Erythroblast (primary cell): ENCODE measurements around the gene NTRK1.

Source experiments
- DNase-seq, 2 experiments: peaks; one replicate each; lab custom pipeline; 2025; lab: John Stamatoyannopoulos, UW
- GATA1 ChIP-seq: IDR thresholded peaks from 2 replicates; pipeline ENCODE4 v1.6.1; 2011; ENCODE audit warnings: low read depth, mild to moderate bottlenecking, control low read depth, low read length, moderate library complexity
- POLR2A ChIP-seq: IDR thresholded peaks from 2 replicates; pipeline ENCODE4 v1.6.1; 2011; ENCODE audit warnings: mild to moderate bottlenecking, low read length

Gene NTRK1

DNA sequence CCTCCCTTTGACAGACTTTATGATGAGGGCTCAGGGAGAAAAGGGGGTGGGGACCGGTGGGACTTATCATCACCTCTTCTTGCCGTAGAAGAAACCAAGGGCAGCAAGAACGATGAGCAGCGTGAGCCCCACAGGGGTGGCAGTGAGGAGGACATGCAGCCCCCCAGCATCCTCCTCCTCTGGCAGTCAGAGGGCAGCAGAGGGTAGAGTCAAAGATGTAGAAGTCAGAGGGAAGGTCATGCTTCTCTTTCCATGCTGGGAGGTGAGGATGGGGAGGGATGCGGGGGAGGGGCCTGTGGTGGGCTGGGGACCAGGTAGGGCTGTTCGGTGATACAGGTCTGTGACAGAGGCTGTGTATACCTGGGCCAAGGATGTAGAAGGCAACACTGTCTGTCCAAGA lies 16.6 kb upstream of the NTRK1 start:
- no peak for DNase-seq
- no peak for TF ChIP-seq GATA1
- TF ChIP-seq POLR2A = no peak

DNA sequence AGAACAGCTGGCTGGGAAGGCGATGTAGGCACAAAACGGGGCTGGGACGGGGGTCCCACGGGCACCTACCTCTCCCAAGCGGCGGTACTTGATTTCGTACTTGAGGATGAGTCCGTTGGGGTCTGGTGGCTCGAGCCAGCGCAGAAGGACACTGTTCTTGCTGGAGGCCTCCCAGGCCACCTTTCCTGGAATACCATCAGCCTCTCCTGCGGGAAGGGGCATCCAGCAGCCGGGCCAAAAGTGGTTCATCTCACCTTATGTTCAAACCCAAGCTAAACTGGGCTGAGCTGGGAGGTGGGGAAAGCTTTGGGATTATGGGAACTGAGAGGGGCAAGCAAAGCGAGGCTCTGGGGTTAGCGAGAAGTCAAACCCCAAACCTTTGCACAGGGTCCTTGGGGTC lies 16.0 kb upstream of the NTRK1 start:
- no peak for TF ChIP-seq POLR2A
- no peak for TF ChIP-seq GATA1
- DNase-seq = no peak

DNA sequence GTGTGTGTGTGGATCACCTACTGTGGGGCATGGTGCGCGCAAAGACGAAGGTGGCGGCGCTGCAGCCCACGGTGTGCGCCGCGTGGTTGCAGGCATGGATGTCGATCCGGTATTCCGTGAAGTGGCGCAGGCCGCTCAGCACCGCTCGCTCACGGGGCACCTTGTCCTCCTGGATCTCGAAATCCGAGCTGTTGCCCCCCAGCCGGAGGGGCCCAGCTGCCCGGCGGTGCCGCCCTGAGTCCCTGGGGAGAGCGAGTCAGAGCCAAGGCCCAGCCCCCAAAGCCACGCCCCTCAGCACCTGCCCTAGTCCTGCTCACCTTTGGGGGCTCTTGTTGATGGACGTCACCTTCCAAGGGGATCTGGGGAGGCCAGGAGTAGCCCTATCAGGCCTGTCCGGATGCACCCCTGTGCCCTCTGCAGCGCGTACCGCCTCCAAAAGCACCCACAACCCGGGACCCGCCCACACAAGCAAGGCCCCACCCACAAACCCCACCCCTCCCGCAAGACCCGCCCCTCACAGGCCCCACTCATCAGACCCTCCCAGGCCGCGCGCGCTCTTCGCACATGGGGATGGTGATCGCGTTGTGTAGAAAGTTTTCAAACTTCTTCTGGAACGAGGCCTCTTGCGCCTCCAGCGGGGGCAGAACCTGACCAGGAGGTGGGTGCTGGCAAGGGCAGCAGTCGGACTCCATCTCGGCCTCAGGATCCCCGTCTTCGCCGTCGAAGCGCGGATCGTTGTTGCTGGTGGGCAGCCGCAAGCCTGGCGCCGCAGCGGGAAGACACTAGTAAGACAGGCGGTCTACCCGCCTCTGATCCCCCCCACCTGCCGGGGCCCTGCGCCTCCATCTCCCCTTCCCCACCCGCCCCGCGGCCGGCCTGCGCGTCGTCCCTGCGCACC lies 15.4 kb upstream of the NTRK1 start:
- peak; percentile 22 to 23 for DNase-seq
- TF ChIP-seq GATA1 (no peak), POLR2A (no peak)

DNA sequence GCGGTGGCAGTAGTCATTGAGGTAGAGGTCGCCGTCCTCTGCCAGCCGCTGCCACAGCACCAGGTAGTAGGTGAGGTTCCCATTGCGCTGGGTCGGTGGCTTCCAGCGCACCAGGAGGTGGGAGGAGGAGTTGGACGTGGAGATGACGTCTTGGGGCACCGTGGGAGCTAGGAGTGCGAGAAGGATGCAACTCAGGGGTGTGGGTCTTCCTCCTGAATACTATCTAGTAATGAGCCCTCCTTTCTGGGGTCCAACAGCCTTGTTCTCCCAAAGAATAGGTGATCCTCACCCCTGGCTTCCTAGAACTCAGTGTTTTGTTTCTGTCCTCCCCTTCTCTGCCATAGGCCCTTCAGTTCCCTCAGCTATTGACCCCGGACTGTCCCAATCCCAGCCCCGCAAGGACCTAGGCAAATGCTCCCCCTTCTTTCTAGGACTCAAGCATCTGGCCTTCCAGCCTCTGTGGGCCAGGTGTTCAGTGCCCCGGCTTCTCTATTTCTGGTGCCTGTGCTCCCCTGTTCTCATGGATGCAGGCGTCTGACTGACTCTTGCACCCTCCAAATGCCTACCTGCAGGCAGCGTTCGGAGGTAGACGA lies 14.6 kb upstream of the NTRK1 start:
- no peak for DNase-seq
- no peak for TF ChIP-seq POLR2A
- TF ChIP-seq GATA1 = no peak

DNA sequence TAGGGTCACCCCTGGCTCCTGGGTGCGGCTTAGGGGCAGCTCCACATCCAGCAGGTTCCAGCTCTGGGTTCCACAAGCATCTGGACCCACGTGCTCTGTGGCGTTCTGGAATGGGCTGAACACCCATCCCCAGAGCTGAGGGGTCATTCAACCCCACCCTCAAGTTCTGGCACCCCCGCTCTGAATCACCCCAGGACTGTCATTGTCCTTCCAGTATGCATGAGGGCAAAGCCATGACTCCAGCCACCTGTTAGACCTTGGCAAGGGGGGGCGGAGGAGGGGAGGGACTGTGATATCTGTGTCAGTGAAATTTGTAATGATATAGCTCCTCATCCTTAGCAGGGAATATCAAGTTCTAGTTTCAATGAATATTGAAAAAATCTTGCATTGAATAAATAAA lies 14.0 kb upstream of the NTRK1 start:
- no peak for TF ChIP-seq POLR2A
- no peak for TF ChIP-seq GATA1

DNA sequence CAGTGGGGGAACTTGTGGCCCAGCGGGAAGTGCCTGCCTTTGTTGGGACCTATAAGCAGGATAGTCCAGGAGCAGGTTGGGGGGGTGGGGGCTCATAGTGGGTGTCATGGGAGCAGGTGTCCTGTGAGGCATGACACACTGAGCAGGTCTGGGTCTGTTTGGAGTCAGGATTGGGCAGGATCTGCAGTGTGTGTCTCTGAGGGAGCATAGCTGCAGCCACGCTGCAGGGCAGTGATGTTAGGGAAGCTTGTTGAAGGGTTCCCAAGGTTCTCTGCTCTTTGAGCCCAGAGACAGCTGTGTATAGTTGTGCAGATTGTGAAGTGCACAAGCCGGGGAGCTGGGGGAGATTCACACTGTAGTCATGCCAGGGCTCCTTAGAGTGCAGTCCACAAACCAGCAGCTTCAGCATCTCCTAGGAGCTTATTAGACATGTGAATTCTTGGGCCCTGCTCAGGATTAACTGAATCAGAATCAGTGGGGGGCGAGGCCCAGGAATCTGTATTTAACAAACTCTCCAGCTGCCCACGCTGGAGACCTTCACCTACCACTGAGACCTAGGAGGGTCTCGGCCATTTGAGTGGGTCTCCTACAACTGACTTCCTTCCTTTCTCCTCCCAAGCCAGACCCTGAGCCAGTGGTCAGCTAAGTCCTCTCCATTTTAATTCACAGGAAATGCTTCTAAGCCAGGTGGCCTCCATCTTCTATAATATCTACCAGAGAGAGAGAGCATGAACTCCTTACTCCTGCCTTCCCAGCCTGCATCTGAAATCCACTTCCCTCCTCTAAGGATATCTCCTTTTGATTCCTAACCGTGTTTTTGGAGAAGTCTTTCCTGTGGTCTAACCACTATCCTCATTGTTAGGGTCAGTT lies 12.8 kb upstream of the NTRK1 start:
- TF ChIP-seq POLR2A = no peak
- TF ChIP-seq GATA1 = no peak
- DNase-seq = no peak

More for the DNA sequence above, 14.0 kb upstream of the NTRK1 start:
- no peak for DNase-seq

DNA sequence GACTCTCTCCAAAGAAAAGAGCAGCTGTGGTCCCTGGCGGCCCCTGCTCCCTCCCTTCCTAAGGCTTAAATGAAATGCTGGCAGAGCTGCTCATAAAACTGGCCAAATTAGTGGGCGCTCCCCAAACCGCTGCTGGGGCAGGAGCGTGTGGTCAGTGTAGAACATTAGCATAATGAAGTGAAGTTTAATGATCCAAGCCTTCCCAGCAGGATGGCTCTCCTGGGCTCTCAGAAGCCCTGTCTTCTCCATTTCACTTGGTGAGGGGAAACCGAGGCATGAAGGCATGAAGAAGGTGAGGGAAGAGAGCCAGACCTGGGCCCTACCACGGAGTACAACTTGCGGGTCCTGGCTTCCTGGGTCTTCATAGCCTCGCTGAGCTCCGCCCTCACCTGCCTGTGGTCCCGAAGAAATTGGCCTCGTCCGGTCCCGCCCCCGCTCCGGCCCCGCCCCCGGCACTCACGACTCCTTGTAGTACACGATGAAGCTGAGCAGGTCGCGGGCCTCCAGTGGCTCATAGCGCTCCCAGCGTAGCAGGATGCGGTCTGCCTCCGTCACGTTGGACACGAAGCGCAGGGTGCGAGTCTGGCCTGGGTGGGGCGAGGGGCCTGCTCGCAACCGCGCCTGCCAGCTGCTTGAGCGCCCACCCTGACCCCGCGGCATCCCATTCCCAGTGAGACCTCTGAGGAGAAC lies 12.1 kb upstream of the NTRK1 start:
- no peak for DNase-seq
- TF ChIP-seq GATA1 (no peak), POLR2A (no peak)

DNA sequence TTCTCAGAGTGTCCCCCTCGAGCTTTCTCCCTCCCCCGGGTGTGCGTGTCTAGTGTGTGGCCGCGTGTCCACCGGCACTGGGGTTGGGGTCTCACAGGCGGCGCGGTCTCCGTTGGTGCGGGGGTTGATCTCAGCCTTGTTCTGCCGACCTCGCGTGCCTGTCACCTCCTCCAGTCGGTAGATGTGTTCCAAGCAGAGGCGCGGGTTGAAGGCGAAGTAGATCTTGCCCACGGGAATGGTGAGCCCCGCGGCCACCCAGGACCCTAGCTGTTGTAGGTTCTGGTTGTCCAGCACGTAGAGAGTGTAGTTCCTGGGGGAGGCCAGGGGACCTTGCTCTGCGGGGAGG lies 11.5 kb upstream of the NTRK1 start:
- DNase-seq = no peak
- TF ChIP-seq GATA1 (no peak), POLR2A (no peak)

DNA sequence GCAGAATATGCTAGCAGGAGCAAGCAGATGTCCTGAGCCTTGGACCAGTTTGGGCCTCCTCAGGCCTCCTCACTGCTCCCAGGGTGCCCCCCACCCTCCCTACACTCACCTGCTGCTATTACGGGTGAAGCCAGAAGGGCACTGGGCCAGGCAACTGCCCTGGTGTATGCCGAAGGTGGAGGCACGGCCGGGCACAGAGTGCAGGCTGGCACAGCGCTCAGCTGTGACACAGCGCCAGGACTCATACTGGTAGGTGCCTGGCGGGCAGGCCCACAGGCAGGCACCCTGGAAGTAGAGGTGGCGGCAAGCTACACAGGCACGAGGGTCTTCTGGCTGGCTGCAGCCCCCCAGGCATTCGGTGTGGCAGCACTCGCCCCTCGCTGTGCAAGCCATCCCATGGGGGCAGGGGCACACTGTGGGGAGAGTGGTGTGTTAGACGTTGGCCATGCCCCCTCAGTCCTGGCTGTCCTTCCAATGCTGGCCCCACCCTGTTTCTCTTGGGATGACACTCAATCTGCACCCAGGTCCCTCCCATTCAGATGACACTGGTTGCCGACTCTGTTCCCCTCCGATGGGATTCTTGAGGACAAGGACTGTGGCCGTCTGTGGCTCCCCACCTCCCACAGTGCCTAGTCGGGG lies 8.8 kb upstream of the NTRK1 start:
- DNase-seq = no peak
- TF ChIP-seq GATA1 (no peak), POLR2A (no peak)

DNA sequence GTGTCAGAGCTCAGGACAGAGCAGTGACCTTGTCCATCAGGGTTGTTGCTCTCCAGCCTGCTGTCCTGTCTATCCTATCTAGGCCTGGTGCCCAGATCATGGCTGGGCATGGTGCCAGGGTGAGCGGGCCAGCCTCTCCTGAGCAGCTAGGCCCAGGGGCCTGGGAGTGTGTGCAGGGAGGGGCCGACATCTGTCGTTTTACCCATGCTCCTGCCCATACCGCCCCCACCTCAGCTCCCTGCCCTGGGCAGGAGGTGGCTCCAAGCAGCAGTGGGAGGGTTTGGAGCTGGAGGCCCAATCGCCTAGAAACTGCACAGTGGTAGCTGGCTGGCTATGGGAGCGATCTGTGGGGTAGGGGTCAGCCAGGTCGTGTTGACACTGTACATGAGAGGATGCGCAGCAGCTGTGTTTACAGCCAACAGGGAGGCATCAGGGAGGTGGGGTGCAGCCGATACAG lies 8.2 kb upstream of the NTRK1 start:
- no peak for DNase-seq

DNA sequence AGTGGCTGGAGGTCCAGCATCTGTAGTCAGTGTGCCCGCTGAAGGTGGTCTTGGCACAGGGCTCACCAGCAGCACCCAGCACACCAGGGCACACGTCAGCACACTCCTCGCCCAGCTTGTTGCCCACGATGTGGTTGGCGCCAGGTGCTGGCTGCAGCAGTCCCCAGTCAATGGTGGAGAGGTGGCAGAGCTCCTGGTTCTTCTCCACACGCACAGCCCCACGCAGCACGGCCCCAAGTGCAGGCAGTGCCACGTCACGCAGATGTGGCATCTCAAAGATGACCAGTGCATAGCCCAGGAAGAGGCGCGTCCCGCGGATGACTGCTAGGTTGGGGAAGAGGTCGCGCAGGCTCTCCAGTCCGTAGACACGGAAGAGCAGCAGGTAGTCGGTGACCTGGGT lies 6.9 kb upstream of the NTRK1 start:
- TF ChIP-seq GATA1 (no peak), POLR2A (no peak)
- no peak for DNase-seq

More for the DNA sequence above, 8.2 kb upstream of the NTRK1 start:
- no peak for TF ChIP-seq POLR2A
- no peak for TF ChIP-seq GATA1

DNA sequence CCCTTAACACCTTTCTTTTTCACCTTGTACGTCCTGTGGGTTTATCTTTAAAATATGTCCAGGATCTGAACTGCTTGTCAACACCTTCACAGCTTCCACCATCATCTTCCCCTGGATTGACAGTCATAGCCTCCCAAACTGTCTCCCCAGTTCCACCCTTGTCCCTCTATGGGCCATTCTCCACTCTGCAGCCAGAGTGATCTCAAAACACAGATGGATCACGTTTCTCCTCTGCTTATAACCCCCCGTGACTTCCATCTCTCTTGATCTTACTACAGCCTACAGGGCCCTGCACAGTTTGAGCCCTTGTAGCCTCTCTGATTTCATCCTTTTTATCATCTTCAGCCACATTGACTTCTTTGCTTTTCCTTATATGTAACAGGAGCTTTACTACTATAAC lies 6.0 kb upstream of the NTRK1 start:
- TF ChIP-seq GATA1 (no peak), POLR2A (no peak)
- no peak for DNase-seq
